Measurements from ENCODE around the gene MMADHC. TPM values are rescaled to one million over a fixed set of nuclear protein-coding genes. Genes with fewer than 3 reads are reported as not detected.
A peak's percentile ranks its signal among the peaks of the same experiment; 100 is the strongest.

Gene MMADHC
- total RNA-seq, 2 experiments from 2014 or later: 130 to 132 TPM

- no peak for TF ChIP-seq CTCF (IDR thresholded peaks at IDR 0.05)
- intact Hi-C loops (cut with micrococcal nuclease): no loop called here
- H3K4me3 Mint-ChIP-seq: no peak overlapping the region
- ChIA-PET POLR2A (no interaction called here), CTCF (no interaction called here)
- no peaks in the 10 kb centered on the region for H3K9me3 Mint-ChIP-seq
- peaks cover 33% of the 10 kb centered on the region for H3K36me3 Mint-ChIP-seq (ENCODE audit: low read depth)
- DNase-seq (no peak), ATAC-seq (no peak)
- H3K27me3 Mint-ChIP-seq: no peaks in the 10 kb centered on the region
- peaks cover 23% of the 10 kb centered on the region for H3K4me1 Mint-ChIP-seq (ENCODE audit: low read depth)
- no peak overlapping the region for H3K27ac Mint-ChIP-seq
Measured at GRCh38 chr2:149575752-149576151, 11.8 kb downstream of the MMADHC start.

- peak overlapping the region; percentile 46 for H3K27ac Mint-ChIP-seq
- H3K4me3 Mint-ChIP-seq: no peak overlapping the region
- intact Hi-C loops (cut with micrococcal nuclease): no loop called here
- peaks cover 20% of the 10 kb centered on the region for H3K4me1 Mint-ChIP-seq (ENCODE audit: low read depth)
- DNase-seq: no peak
- no peak for ATAC-seq
- peaks cover 30% of the 10 kb centered on the region for H3K36me3 Mint-ChIP-seq (ENCODE audit: low read depth)
- no peaks in the 10 kb centered on the region for H3K27me3 Mint-ChIP-seq
- H3K9me3 Mint-ChIP-seq: no peaks in the 10 kb centered on the region
- POLR2A ChIA-PET: no interaction called here
- no peak for TF ChIP-seq CTCF (IDR thresholded peaks at IDR 0.05)
- CTCF ChIA-PET: interaction anchor here (3.3 kb wide), 1 partner anchor 11 kb away, joined by 17 read pairs; the partner anchor contains the start of gene MMADHC
Measured at GRCh38 chr2:149575277-149575676, 12.3 kb downstream of the MMADHC start.

GRCh38 chr2:149573760-149574159 lies 13.8 kb downstream of the MMADHC start:
- H3K9me3 Mint-ChIP-seq: no peaks in the 10 kb centered on the region
- intact Hi-C loops (cut with micrococcal nuclease): no loop called here
- H3K27me3 Mint-ChIP-seq: no peaks in the 10 kb centered on the region
- peaks cover 13% of the 10 kb centered on the region for H3K4me1 Mint-ChIP-seq (ENCODE audit: low read depth)
- DNase-seq (no peak), ATAC-seq (no peak)
- H3K36me3 Mint-ChIP-seq (ENCODE audit: low read depth): peaks cover 35% of the 10 kb centered on the region
- peak; percentile 22 for TF ChIP-seq CTCF (IDR thresholded peaks at IDR 0.05)
- no peak overlapping the region for H3K27ac Mint-ChIP-seq
- POLR2A ChIA-PET: interaction anchor here (1.7 kb wide), 1 partner anchor 13 kb away, joined by 5 read pairs; no protein-coding TSS in a partner anchor
- CTCF ChIA-PET: interaction anchor here (0.6 to 3.3 kb wide), 3 partner anchors 13 to 584 kb away, joined by 3 to 17 read pairs (median 4); partner anchors contain the start of gene MMADHC
- no peak overlapping the region for H3K4me3 Mint-ChIP-seq

GRCh38 chr2:149572102-149572953 lies 15.2 kb downstream of the MMADHC start:
- no peaks in the 10 kb centered on the region for H3K9me3 Mint-ChIP-seq
- DNase-seq (no peak), ATAC-seq (no peak)
- CTCF ChIA-PET: interaction anchor here (0.9 to 3.3 kb wide), 6 partner anchors 8 to 24 kb away, joined by 3 to 17 read pairs (median 4); partner anchors contain the start of gene MMADHC
- H3K4me3 Mint-ChIP-seq: no peak overlapping the region
- TF ChIP-seq CTCF (IDR thresholded peaks at IDR 0.05): no peak
- intact Hi-C loops (cut with micrococcal nuclease): no loop called here
- no peaks in the 10 kb centered on the region for H3K27me3 Mint-ChIP-seq
- POLR2A ChIA-PET: interaction anchor here (1.0 to 1.7 kb wide), 2 partner anchors 9 to 14 kb away, joined by 4 to 5 read pairs; no protein-coding TSS in a partner anchor
- H3K36me3 Mint-ChIP-seq (ENCODE audit: low read depth): peaks cover 33% of the 10 kb centered on the region
- peak overlapping the region; percentile 16 for H3K27ac Mint-ChIP-seq
- peaks cover 7% of the 10 kb centered on the region for H3K4me1 Mint-ChIP-seq (ENCODE audit: low read depth)

GRCh38 chr2:149568138-149568537 lies 19.4 kb downstream of the MMADHC start:
- no peaks in the 10 kb centered on the region for H3K27me3 Mint-ChIP-seq
- no peak overlapping the region for H3K4me3 Mint-ChIP-seq
- H3K9me3 Mint-ChIP-seq: no peaks in the 10 kb centered on the region
- H3K36me3 Mint-ChIP-seq (ENCODE audit: low read depth): peaks cover 25% of the 10 kb centered on the region
- no peak for DNase-seq
- CTCF ChIA-PET: interaction anchor here (1.2 kb wide), 1 partner anchor 550 kb away, joined by 3 read pairs; no protein-coding TSS in a partner anchor
- TF ChIP-seq CTCF (IDR thresholded peaks at IDR 0.05): no peak
- no peak overlapping the region for H3K27ac Mint-ChIP-seq
- no peaks in the 10 kb centered on the region for H3K4me1 Mint-ChIP-seq (ENCODE audit: low read depth)
- intact Hi-C loops (cut with micrococcal nuclease): no loop called here
- POLR2A ChIA-PET: no interaction called here
- ATAC-seq: no peak
